ENCODE results near the gene NSDHL. TPM values are rescaled to one million over a fixed set of nuclear protein-coding genes. Genes with fewer than 3 reads are reported as not detected.

NSDHL gene
- total and polyA plus RNA-seq, 3 donors from 2014 or later: 14.6 to 20.0 (median 17.9) TPM

- Histone ChIP-seq H3K27me3 (no peaks in the 10 kb centered on the region), H3K9me3 (no peaks in the 10 kb centered on the region), H3K4me3 (no peak overlapping the region), H3K36me3 (ENCODE audit: low read depth, missing control alignments) (no peaks in the 10 kb centered on the region), H3K27ac (no peak overlapping the region), H3K4me1 (no peaks in the 10 kb centered on the region)
- WGBS, 2 donors: 96 to 97% methylated on average over 10 of the region's 10 CpGs
- intact Hi-C loops (cut with DNase I; ENCODE audit: low total_unique reads): no loop called here
- TF ChIP-seq POLR2A (IDR thresholded peaks at IDR 0.05) (no peak), CTCF (IDR thresholded peaks at IDR 0.05) (no peak)
- DNase-seq: no peak
These were observed 12.0 kb downstream of the NSDHL start for GRCh38 chrX:152842772-152843338.

- TF ChIP-seq CTCF (IDR thresholded peaks at IDR 0.05) (no peak), POLR2A (IDR thresholded peaks at IDR 0.05) (no peak)
- intact Hi-C loops (cut with DNase I; ENCODE audit: low total_unique reads): no loop called here
- no peak for DNase-seq
These were observed 13.0 kb downstream of the NSDHL start for GRCh38 chrX:152843852-152844251.

GRCh38 chrX:152844256-152844655, 13.4 kb downstream of the NSDHL start:
- no peaks in the 10 kb centered on the region for H3K27me3 ChIP-seq
- no peak overlapping the region for H3K4me3 ChIP-seq
- H3K27ac ChIP-seq: no peak overlapping the region
- WGBS, 2 donors: 84 to 100% methylated on average over 1 to 6 of the region's 6 CpGs
- no peaks in the 10 kb centered on the region for H3K9me3 ChIP-seq
- H3K4me1 ChIP-seq: no peaks in the 10 kb centered on the region
- intact Hi-C loops (cut with DNase I; ENCODE audit: low total_unique reads): no loop called here
- no peaks in the 10 kb centered on the region for H3K36me3 ChIP-seq (ENCODE audit: low read depth, missing control alignments)
- no peak for TF ChIP-seq POLR2A (IDR thresholded peaks at IDR 0.05)
- DNase-seq: no peak

More at GRCh38 chrX:152843852-152844251, 13.0 kb downstream of the NSDHL start:
- WGBS, 2 donors: 64 to 83% methylated on average over 5 of the region's 5 CpGs
- no peak overlapping the region for H3K27ac ChIP-seq
- no peak overlapping the region for H3K4me3 ChIP-seq
- H3K9me3 ChIP-seq: no peaks in the 10 kb centered on the region
- no peaks in the 10 kb centered on the region for H3K36me3 ChIP-seq (ENCODE audit: low read depth, missing control alignments)
- H3K27me3 ChIP-seq: no peaks in the 10 kb centered on the region
- H3K4me1 ChIP-seq: no peaks in the 10 kb centered on the region

- DNase-seq: no peak
- no peaks in the 10 kb centered on the region for H3K27me3 ChIP-seq
These were observed 14.9 kb downstream of the NSDHL start for GRCh38 chrX:152845618-152846240.

GRCh38 chrX:152847281-152847680, 16.4 kb downstream of the NSDHL start:
- no peaks in the 10 kb centered on the region for H3K27me3 ChIP-seq
- no peak for DNase-seq
- 78 to 91% methylated on average over 6 of the region's 6 CpGs for WGBS, 2 donors
- TF ChIP-seq POLR2A (IDR thresholded peaks at IDR 0.05) (no peak), CTCF (IDR thresholded peaks at IDR 0.05) (no peak)
- no peak overlapping the region for H3K4me3 ChIP-seq
- no peaks in the 10 kb centered on the region for H3K4me1 ChIP-seq
- H3K27ac ChIP-seq: no peak overlapping the region
- no peaks in the 10 kb centered on the region for H3K36me3 ChIP-seq (ENCODE audit: low read depth, missing control alignments)
- intact Hi-C loops (cut with DNase I; ENCODE audit: low total_unique reads): no loop called here
- H3K9me3 ChIP-seq: no peaks in the 10 kb centered on the region

More at GRCh38 chrX:152845618-152846240, 14.9 kb downstream of the NSDHL start:
- Histone ChIP-seq H3K9me3 (no peaks in the 10 kb centered on the region), H3K36me3 (ENCODE audit: low read depth, missing control alignments) (no peaks in the 10 kb centered on the region), H3K27ac (no peak overlapping the region), H3K4me3 (no peak overlapping the region), H3K4me1 (no peaks in the 10 kb centered on the region)
- TF ChIP-seq POLR2A (IDR thresholded peaks at IDR 0.05) (no peak), CTCF (IDR thresholded peaks at IDR 0.05) (no peak)
- 83 to 86% methylated on average over 13 to 15 of the region's 17 CpGs for WGBS, 2 donors
- intact Hi-C loops (cut with DNase I; ENCODE audit: low total_unique reads): no loop called here

All from testis (tissue), 3 donors.